ENCODE data around the gene HADH. TPM values are rescaled to one million over a fixed set of nuclear protein-coding genes. Genes with fewer than 3 reads are reported as not detected.
"Not testable (repeated sequence)": the region's sequence is repeated elsewhere in the genome, so short reads cannot be mapped to it uniquely, and the experiment has no call there.

The HADH gene
- total RNA-seq, 1 donor: 5.7 TPM

DNA sequence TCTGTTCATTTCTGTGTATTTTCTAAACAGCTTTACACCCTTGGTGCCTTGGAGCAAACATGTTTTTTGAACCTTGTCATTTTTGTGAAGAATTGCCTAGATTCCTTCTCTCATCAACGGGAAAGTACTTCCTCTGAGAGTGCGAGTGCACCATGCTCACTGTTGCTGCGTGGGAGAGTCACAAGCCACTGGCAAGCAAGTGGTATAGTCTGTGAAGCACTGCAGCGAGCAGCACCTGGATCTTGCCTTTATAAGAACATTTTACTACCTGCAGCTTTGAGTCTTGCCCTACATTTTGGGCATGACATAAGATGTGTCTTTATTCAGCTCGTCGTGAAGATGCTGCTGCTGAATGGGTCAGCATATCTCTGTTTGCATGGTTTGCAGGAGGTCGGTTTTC, 44.9 kb downstream of the HADH start:
- Histone ChIP-seq H3K9me3 (ENCODE audit: low read depth, low read length) (no peaks in the 10 kb centered on the region), H3K4me1 (ENCODE audit: insufficient read depth, low read length) (peaks cover 19% of the 10 kb centered on the region), H3K27me3 (ENCODE audit: insufficient read depth, low read length) (no peaks in the 10 kb centered on the region)

DNA sequence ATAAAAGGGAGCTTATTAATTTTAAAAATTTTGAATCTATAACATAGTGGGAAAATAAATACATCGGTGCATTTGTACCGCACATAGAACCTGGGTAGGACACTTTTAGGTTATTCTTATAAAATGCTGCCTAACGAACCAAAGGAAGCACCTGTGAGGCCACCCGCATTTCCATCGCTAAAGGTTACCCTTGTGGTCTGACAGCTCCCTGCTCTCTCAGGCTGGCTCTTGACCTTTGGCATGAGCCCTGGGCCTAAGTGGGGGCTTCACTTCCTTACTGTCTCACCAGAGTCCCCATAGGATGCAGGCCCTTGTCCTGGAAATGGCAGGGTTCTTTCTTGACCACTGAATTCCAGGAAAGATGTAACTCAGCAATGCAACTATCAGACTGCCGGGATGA, 46.0 kb downstream of the HADH start:
- H3K4me1 ChIP-seq (ENCODE audit: insufficient read depth, low read length): peaks cover 13% of the 10 kb centered on the region
- no peak overlapping the region for H3K4me3 ChIP-seq (ENCODE audit: low read length)
- H3K9me3 ChIP-seq (ENCODE audit: low read depth, low read length): no peaks in the 10 kb centered on the region

More for the DNA sequence above, 44.9 kb downstream of the HADH start:
- no peak overlapping the region for H3K4me3 ChIP-seq (ENCODE audit: low read length)

DNA sequence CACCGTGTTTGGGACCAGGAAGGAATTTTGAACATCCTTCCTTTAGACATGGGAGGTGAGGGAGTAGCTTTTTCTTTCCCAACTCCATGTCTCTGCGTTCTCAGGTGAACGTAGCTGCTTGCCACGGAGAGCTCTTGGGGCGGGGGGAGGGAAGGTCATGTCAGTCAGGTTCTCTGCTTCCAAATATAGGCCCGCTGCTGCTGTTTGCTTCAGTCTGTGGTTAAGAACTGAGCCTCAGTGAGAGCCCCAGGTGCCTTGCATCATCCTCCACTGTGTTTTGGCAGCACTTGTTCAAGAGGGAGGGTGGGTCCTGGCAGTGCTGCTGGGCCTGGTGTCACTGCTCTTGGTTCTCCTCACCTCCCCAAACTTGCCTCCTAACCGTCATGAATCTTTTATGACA, 46.5 kb downstream of the HADH start:
- no peak overlapping the region for H3K4me3 ChIP-seq (ENCODE audit: low read length)
- no peaks in the 10 kb centered on the region for H3K9me3 ChIP-seq (ENCODE audit: low read depth, low read length)
- no peaks in the 10 kb centered on the region for H3K27me3 ChIP-seq (ENCODE audit: insufficient read depth, low read length)
- H3K4me1 ChIP-seq (ENCODE audit: insufficient read depth, low read length): peaks cover 13% of the 10 kb centered on the region

More for the DNA sequence above, 46.0 kb downstream of the HADH start:
- no peaks in the 10 kb centered on the region for H3K27me3 ChIP-seq (ENCODE audit: insufficient read depth, low read length)

DNA sequence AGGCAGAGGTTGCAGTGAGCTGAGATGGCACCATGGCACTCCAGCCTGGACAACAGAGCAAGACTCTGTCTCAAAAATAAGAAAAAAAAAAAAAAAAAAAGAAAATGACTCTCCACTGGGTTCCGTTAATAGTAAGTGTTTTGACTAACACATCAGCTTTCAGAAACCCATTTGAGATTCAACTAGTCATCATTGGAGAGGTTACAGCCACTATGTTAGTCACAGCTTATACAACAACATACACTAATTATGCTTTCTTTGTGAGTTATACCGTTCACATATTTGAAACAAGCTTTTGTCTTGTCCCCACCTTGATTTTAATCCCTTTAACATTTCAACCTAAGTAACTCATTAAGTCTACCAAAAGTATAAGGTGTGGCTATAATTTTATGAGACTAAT, 48.2 kb downstream of the HADH start:
- H3K9me3 ChIP-seq (ENCODE audit: low read depth, low read length): no peaks in the 10 kb centered on the region
- H3K4me1 ChIP-seq (ENCODE audit: insufficient read depth, low read length): peaks cover 13% of the 10 kb centered on the region
- H3K4me3 ChIP-seq (ENCODE audit: low read length): no peak overlapping the region
- no peaks in the 10 kb centered on the region for H3K27me3 ChIP-seq (ENCODE audit: insufficient read depth, low read length)

GRCh38 chr4:108042927-108043326, 53.2 kb downstream of the HADH start:
- Histone ChIP-seq H3K4me3 (ENCODE audit: low read length) (no peak overlapping the region), H3K4me1 (ENCODE audit: insufficient read depth, low read length) (no peaks in the 10 kb centered on the region), H3K27me3 (ENCODE audit: insufficient read depth, low read length) (no peaks in the 10 kb centered on the region), H3K9me3 (ENCODE audit: low read depth, low read length) (no peaks in the 10 kb centered on the region)

DNA sequence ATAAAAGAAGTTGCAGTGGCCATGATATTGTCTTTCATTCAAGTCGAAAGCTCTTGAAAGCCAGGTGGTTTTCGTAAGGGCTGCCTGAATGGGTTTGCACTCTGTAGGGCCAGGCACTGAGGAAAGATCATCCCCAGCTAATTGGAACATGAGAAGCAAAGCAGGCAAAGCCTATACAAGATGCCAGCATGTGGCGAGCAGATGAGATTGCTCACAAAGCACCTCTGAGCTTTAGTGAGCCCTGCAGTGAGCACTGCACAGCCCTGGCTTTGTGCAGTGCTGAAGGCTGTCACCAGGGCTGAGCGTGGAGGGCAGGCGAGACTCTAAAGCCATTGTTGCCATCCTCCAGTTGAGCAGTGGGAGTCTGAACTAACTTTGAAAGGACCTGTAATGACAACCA, 53.8 kb downstream of the HADH start:
- no peak overlapping the region for H3K4me3 ChIP-seq (ENCODE audit: low read length)
- H3K4me1 ChIP-seq (ENCODE audit: insufficient read depth, low read length): no peaks in the 10 kb centered on the region
- H3K9me3 ChIP-seq (ENCODE audit: low read depth, low read length): no peaks in the 10 kb centered on the region
- no peaks in the 10 kb centered on the region for H3K27me3 ChIP-seq (ENCODE audit: insufficient read depth, low read length)

DNA sequence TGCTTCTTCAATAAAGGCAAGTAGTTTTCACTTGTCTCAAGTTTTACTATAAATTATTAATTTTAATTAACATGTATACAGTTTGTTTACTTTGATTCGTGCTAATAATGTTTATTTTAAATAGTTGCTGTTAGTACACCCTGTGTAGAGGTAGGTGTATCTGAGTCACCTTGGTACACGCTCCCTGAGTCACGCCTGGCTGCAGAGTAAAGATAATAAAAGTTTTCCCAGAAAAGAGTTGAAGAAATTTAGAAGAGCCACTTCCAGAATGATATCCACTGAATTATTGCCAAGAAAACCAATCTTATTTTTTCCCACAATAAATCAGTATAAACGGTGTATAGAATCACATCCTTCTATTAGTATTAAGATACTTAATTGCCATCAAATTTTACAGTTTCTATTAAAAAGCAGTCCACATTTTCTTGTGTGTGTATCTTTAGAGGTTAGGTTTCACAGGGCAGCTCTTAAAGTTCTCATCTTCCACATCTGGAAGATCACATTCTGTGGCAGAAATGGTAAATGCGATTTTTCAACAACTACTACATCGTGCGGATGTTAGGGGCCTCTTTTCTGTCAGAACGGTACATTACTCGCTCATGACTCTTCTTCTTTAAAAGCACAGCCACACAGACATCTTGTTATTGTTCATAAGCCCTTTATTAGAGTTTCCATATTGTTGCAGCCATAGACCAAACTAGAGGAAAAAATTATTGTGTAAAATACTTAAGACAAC, 55.4 kb downstream of the HADH start:
- Histone ChIP-seq H3K4me1 (ENCODE audit: insufficient read depth, low read length) (no peaks in the 10 kb centered on the region), H3K4me3 (ENCODE audit: low read length) (no peak overlapping the region), H3K9me3 (ENCODE audit: low read depth, low read length) (no peaks in the 10 kb centered on the region), H3K27me3 (ENCODE audit: insufficient read depth, low read length) (no peaks in the 10 kb centered on the region)

GRCh38 chr4:108045687-108046024, 56.0 kb downstream of the HADH start:
- Histone ChIP-seq H3K4me1 (ENCODE audit: insufficient read depth, low read length) (no peaks in the 10 kb centered on the region), H3K27me3 (ENCODE audit: insufficient read depth, low read length) (no peaks in the 10 kb centered on the region), H3K9me3 (ENCODE audit: low read depth, low read length) (no peaks in the 10 kb centered on the region), H3K4me3 (ENCODE audit: low read length) (no peak overlapping the region)

DNA sequence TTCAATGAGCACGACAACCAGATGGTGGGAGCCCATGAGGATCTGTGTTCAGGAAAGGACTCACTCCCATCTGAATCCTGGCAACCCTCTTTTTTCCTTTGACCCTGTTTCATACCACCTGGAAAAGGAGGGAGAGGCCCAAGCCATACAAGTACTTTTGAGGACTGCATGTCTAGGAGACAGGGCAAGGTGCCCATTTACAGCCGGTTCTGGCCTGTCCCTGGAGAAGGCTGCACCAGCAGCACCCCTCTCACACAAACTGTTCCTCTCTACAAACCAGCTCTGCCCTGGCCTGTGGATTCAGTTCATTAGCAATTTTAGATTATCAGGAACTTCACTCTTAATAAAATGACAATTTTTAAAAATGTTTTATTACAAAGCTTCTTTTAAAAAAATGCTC, 57.5 kb downstream of the HADH start:
- Histone ChIP-seq H3K9me3 (ENCODE audit: low read depth, low read length) (no peaks in the 10 kb centered on the region), H3K4me1 (ENCODE audit: insufficient read depth, low read length) (peaks cover 7% of the 10 kb centered on the region), H3K27me3 (ENCODE audit: insufficient read depth, low read length) (no peaks in the 10 kb centered on the region), H3K4me3 (ENCODE audit: low read length) (no peak overlapping the region)

GRCh38 chr4:108048157-108048556, 58.5 kb downstream of the HADH start:
- no peaks in the 10 kb centered on the region for H3K27me3 ChIP-seq (ENCODE audit: insufficient read depth, low read length)
- H3K4me1 ChIP-seq (ENCODE audit: insufficient read depth, low read length): peaks cover 11% of the 10 kb centered on the region
- H3K4me3 ChIP-seq (ENCODE audit: low read length): no peak overlapping the region
- no peaks in the 10 kb centered on the region for H3K9me3 ChIP-seq (ENCODE audit: low read depth, low read length)

DNA sequence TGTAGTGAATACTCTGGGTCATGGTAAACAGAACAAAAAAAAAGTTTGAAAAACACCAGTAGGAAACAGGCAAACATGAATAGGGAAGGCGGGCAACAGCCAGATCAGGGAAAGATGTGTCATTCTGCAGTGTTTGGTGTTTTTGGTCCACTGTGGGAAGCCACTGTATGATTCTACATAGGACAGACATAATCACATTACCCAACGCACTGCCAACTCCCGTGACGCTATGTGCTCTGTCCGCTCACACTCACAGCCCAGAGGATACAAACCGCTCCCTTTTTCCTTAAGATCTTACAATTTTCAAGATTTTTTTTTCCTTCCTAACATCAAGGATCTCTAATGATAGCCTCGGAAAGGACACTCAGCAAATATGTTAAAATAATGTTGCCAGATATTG, 59.3 kb downstream of the HADH start:
- H3K9me3 ChIP-seq (ENCODE audit: low read depth, low read length): no peaks in the 10 kb centered on the region
- peaks cover 17% of the 10 kb centered on the region for H3K4me1 ChIP-seq (ENCODE audit: insufficient read depth, low read length)
- H3K4me3 ChIP-seq (ENCODE audit: low read length): no peak overlapping the region
- no peaks in the 10 kb centered on the region for H3K27me3 ChIP-seq (ENCODE audit: insufficient read depth, low read length)

DNA sequence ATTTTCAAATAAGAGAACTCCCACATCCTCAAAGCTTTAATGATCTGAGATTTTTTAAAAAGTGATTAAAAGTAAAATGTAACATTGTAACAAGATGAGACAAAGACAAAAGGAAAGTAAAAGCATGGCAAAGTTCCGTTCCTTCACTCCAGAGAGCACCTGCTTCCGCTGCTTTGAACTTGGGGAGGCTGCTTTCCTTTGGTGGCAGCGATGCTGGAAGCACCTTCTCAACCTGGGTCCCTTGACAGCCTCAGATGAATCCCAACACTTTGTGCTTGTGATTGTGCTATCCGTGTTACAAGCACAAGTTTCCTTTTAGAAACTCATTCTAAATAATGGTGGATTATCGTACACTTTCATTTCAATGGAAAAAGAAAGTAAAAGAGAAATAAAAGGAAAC, 59.7 kb downstream of the HADH start:
- no peaks in the 10 kb centered on the region for H3K27me3 ChIP-seq (ENCODE audit: insufficient read depth, low read length)
- H3K4me3 ChIP-seq (ENCODE audit: low read length): no peak overlapping the region
- H3K9me3 ChIP-seq (ENCODE audit: low read depth, low read length): no peaks in the 10 kb centered on the region
- peaks cover 17% of the 10 kb centered on the region for H3K4me1 ChIP-seq (ENCODE audit: insufficient read depth, low read length)

GRCh38 chr4:108050166-108051111, 60.8 kb downstream of the HADH start:
- H3K9me3 ChIP-seq (ENCODE audit: low read depth, low read length); H3K27me3 ChIP-seq (ENCODE audit: insufficient read depth, low read length); H3K4me3 ChIP-seq (ENCODE audit: low read length): not testable (repeated sequence)
- peaks cover 17% of the 10 kb centered on the region for H3K4me1 ChIP-seq (ENCODE audit: insufficient read depth, low read length)

DNA sequence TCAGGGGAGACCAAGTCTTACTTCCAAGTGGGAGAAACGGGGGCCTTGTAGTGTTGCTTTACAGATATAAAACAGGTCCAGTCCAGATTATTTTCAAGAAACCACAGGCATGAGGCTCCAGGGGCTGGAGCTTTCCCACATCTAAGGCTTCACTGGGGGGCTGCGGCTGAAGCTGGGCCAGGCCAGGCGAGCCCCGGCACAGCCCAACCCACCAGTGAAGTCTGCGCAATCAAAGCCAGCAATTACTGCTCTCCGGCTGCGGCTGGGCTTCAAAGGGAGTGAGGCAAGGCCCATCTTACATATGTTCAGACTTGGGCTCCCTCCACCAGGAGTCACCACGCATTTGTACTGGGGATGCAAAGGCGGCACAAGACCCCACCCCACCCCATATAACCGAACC, 61.7 kb downstream of the HADH start:
- H3K4me1 ChIP-seq (ENCODE audit: insufficient read depth, low read length): peaks cover 17% of the 10 kb centered on the region

DNA sequence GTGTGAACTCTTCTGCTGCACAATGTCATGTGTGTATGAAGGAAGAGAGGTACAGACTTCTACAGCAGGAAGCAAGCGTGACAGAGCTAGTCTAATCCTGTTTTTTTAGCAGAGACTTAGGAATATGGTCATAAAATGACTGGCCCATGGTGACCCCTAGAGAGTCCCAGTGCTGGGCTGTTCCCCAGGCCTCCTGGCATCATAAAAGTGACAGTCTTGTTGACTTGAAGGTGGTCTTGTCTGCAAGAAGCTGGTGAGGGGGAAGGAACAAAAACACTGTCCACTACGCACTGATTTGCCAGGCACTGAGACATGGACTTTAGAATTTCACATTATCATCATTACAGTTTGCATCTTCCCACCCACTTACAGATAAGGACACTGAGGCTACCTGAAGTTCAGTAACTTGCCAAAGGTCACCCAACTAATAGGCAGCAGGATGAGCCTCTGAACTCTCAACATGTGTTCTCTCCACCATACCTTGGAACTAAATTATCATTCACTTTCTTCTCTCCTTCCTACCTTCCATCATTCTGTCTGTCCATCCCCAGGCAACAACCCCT, 63.0 kb downstream of the HADH start:
- Histone ChIP-seq H3K4me3 (ENCODE audit: low read length) (no peak overlapping the region), H3K4me1 (ENCODE audit: insufficient read depth, low read length) (peaks cover 17% of the 10 kb centered on the region), H3K9me3 (ENCODE audit: low read depth, low read length) (no peaks in the 10 kb centered on the region), H3K27me3 (ENCODE audit: insufficient read depth, low read length) (no peaks in the 10 kb centered on the region)

More for the DNA sequence above, 61.7 kb downstream of the HADH start:
- H3K27me3 ChIP-seq (ENCODE audit: insufficient read depth, low read length): no peaks in the 10 kb centered on the region
- H3K9me3 ChIP-seq (ENCODE audit: low read depth, low read length): no peaks in the 10 kb centered on the region
- no peak overlapping the region for H3K4me3 ChIP-seq (ENCODE audit: low read length)
